HEK293T (cell line): ENCODE measurements around the gene ELOVL2.

ENCODE experiments used
- ARNT ChIP-seq: fragments of 450-650 bp; IDR thresholded peaks from 2 replicates; pipeline ENCODE4 v1.6.1; 2017; ENCODE audit warnings: mild to moderate bottlenecking
- BHLHE40 ChIP-seq: fragments of 450-650 bp; IDR thresholded peaks from 2 replicates; pipeline ENCODE4 v1.6.1; 2016; ENCODE audit warnings: mild to moderate bottlenecking, moderate library complexity, borderline replicate concordance
- CTBP1 ChIP-seq: fragments of 450-650 bp; IDR thresholded peaks from 2 replicates; pipeline ENCODE4 v1.6.1; 2016; ENCODE audit warnings: borderline replicate concordance
- FOXA1 ChIP-seq: fragments of 450-650 bp; IDR thresholded peaks from 2 replicates; pipeline ENCODE4 v1.6.1; 2016; ENCODE audit warnings: mild to moderate bottlenecking
- FOXK2 ChIP-seq: fragments of 450-650 bp; IDR thresholded peaks from 2 replicates; pipeline ENCODE4 v1.6.1; 2016; ENCODE audit warnings: mild to moderate bottlenecking
- L3MBTL2 ChIP-seq: fragments of 450-650 bp; conservative IDR thresholded peaks from 2 replicates; pipeline ENCODE4 v1.6.1; 2016; ENCODE audit warnings: mild to moderate bottlenecking
- NFRKB ChIP-seq: fragments of 450-650 bp; IDR thresholded peaks from 2 replicates; pipeline ENCODE4 v1.6.1; 2016; ENCODE audit warnings: mild to moderate bottlenecking, moderate library complexity
- SP1 ChIP-seq: fragments of 450-650 bp; IDR thresholded peaks from 2 replicates; pipeline ENCODE4 v1.6.1; 2017
- SUZ12 ChIP-seq: fragments of 450-650 bp; IDR thresholded peaks from 2 replicates; pipeline ENCODE4 v1.6.1; 2016; ENCODE audit warnings: mild to moderate bottlenecking
- TARDBP ChIP-seq: fragments of 450-650 bp; IDR thresholded peaks from 2 replicates; pipeline ENCODE4 v1.6.1; 2016
- ZNF384 ChIP-seq: fragments of 450-650 bp; IDR thresholded peaks from 2 replicates; pipeline ENCODE4 v1.6.1; 2016
- TF ChIP-seq, protein P1 (sequence below): fragments of 450-650 bp; IDR thresholded peaks from 2 replicates; pipeline ENCODE4 v1.6.1; 2016

- TF ChIP-seq ZNF384 (no peak), SP1 (no peak), FOXK2 (no peak), SUZ12 (no peak), CTBP1 (no peak), BHLHE40 (no peak), TARDBP (no peak), NFRKB (no peak), ARNT (no peak), L3MBTL2 (no peak), FOXA1 (no peak)
- TF ChIP-seq, protein P1, sequence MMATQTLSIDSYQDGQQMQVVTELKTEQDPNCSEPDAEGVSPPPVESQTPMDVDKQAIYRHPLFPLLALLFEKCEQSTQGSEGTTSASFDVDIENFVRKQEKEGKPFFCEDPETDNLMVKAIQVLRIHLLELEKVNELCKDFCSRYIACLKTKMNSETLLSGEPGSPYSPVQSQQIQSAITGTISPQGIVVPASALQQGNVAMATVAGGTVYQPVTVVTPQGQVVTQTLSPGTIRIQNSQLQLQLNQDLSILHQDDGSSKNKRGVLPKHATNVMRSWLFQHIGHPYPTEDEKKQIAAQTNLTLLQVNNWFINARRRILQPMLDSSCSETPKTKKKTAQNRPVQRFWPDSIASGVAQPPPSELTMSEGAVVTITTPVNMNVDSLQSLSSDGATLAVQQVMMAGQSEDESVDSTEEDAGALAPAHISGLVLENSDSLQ, result no peak
Measured at GRCh38 chr6:11066505-11067347, 22.6 kb upstream of the ELOVL2 start.
